OCI-M2 (cell line): Measurements from ENCODE around the gene ASCL3.
"Not testable (repeated sequence)": the region's sequence is repeated elsewhere in the genome, so short reads cannot be mapped to it uniquely, and the experiment has no call there.

Experiments
- DNase-seq: peaks from one replicate; lab custom pipeline; 2025; ENCODE audit not compliant: unreplicated experiment; lab: John Stamatoyannopoulos, UW

ASCL3 gene

GRCh38 chr11:8942518-8943066, at the start of gene ASCL3:
Gene ASCL3, minus strand, starts transcription at chr11:8943016. Its CDS starts 4,855 bp downstream, at chr11:8938161.
- DNase-seq, result no peak

GRCh38 chr11:8989453-8989852, 46.6 kb upstream of the ASCL3 start:
- DNase-seq, result no peak

GRCh38 chr11:8988329-8989234, 45.8 kb upstream of the ASCL3 start:
- DNase-seq, result no peak

GRCh38 chr11:8987446-8987845, 44.6 kb upstream of the ASCL3 start:
- DNase-seq, result no peak

GRCh38 chr11:8986772-8987171, 44.0 kb upstream of the ASCL3 start:
- DNase-seq, result not testable (repeated sequence)

GRCh38 chr11:8985462-8985861, 42.6 kb upstream of the ASCL3 start:
- no peak for DNase-seq

- DNase-seq, result no peak
Measured at GRCh38 chr11:8983552-8983951, 40.7 kb upstream of the ASCL3 start.

- DNase-seq, result no peak
Measured at GRCh38 chr11:8980485-8980884, 37.7 kb upstream of the ASCL3 start.

- DNase-seq, result not testable (repeated sequence)
Measured at GRCh38 chr11:8979365-8979764, 36.5 kb upstream of the ASCL3 start.

GRCh38 chr11:8973121-8973520, 30.3 kb upstream of the ASCL3 start:
- DNase-seq, result no peak

GRCh38 chr11:8971924-8972316, 29.1 kb upstream of the ASCL3 start:
- no peak for DNase-seq

GRCh38 chr11:8971196-8971923, 28.5 kb upstream of the ASCL3 start:
- DNase-seq, result no peak

- no peak for DNase-seq
Measured at GRCh38 chr11:8967184-8967583, 24.4 kb upstream of the ASCL3 start.

- no peak for DNase-seq
Measured at GRCh38 chr11:8964324-8965320, 21.8 kb upstream of the ASCL3 start, which contains the start of gene TMEM9B. Gene TMEM9B, minus strand, starts transcription at chr11:8964442. Its CDS starts 129 bp downstream, at chr11:8964313.

GRCh38 chr11:8963569-8964323, 20.9 kb upstream of the ASCL3 start:
- no peak for DNase-seq

- DNase-seq, result no peak
Measured at GRCh38 chr11:8962841-8963240, 20.0 kb upstream of the ASCL3 start.

GRCh38 chr11:8961401-8961800, 18.6 kb upstream of the ASCL3 start:
- DNase-seq, result no peak

GRCh38 chr11:8959546-8960166, 16.8 kb upstream of the ASCL3 start:
- DNase-seq, result no peak

GRCh38 chr11:8956860-8957259, 14.0 kb upstream of the ASCL3 start:
- no peak for DNase-seq
